Testis (tissue), 3 donors: ENCODE measurements around the gene BSG. TPM values are rescaled to one million over a fixed set of nuclear protein-coding genes. Genes with fewer than 3 reads are reported as not detected.

Source experiments
- DNase-seq: peaks from one replicate; pipeline ENCODE4 v3.0.0-alpha.2; 2019
- H3K27ac ChIP-seq, 2 donors: fragments of 200-600 bp; sonication (generic); one replicate each; pipeline ENCODE4 v1.5.1; 2019
- H3K27me3 ChIP-seq: fragments of 200-600 bp; sonication (generic); one replicate; pipeline ENCODE4 v1.5.1; 2019
- H3K36me3 ChIP-seq: fragments of 200-600 bp; sonication (generic); one replicate; pipeline ENCODE4 v1.5.1; 2017; ENCODE audit warnings: low read depth; ENCODE audit errors: missing control alignments
- H3K4me1 ChIP-seq: fragments of 200-600 bp; sonication (generic); one replicate; pipeline ENCODE4 v1.5.1; 2019
- H3K4me3 ChIP-seq, 2 donors: fragments of 200-600 bp; sonication (generic); one replicate each; pipeline ENCODE4 v1.5.1; 2017 to 2019
- H3K9me3 ChIP-seq: fragments of 200-600 bp; sonication (generic); one replicate; pipeline ENCODE4 v1.5.1; 2017
- CTCF ChIP-seq, 3 experiments: fragments of 450-650 bp in 2 of 3; fragments of 200-600 bp in 1 of 3; sonication (generic) in 1 of 3; IDR thresholded peaks; one replicate each; pipeline ENCODE4 v1.5.1; 2016 to 2019; ENCODE audit warnings: antibody characterized with exemption in 3 of 3, mild to moderate bottlenecking in 2 of 3, moderate library complexity in 1 of 3
- POLR2A ChIP-seq: fragments of 450-650 bp; IDR thresholded peaks from one replicate; pipeline ENCODE4 v1.6.1; 2017; ENCODE audit warnings: antibody characterized with exemption, mild to moderate bottlenecking, moderate library complexity
- WGBS, 2 donors: methylation state at CpG; one replicate each; pipeline ENCODE4 v1.1.5; 2018; 5-methylcytosine and 5-hydroxymethylcytosine counted together
- intact Hi-C: fragments of 100-400 bp; cut with DNase I; formaldehyde crosslinking; loops from one replicate; pipeline ENCODE4 v1.15.1; 2023; ENCODE audit warnings: low total_unique reads
- polyA plus RNA-seq: library from polyadenylated mRNA; stranded (reverse); fragments of 350-450 nt; fragmentation: Illumina TruSeq; extraction: RNeasy Lipid Tissue Mini Kit (QIAGEN cat#74804); gene quantifications from one replicate; pipeline ENCODE4 v1.2.3, GENCODE V29; 2014; ENCODE audit warnings: low read depth, low replicate concordance; ENCODE audit not compliant: insufficient read depth
- total RNA-seq, 2 donors: library from RNA; depleted of rRNA; stranded (reverse); fragments of >200 nt; gene quantifications; one replicate each; pipeline ENCODE4 v1.2.3, GENCODE V29; 2016

The BSG gene
- total and polyA plus RNA-seq, 3 donors from 2014 or later: 870 to 1,458 (median 1,391) TPM

- Histone ChIP-seq H3K4me3 (no peak overlapping the region), H3K27me3 (no peaks in the 10 kb centered on the region), H3K4me1 (peaks cover 17% of the 10 kb centered on the region), H3K36me3 (no peaks in the 10 kb centered on the region), H3K9me3 (no peaks in the 10 kb centered on the region), H3K27ac (no peak overlapping the region)
- 72 to 78% methylated on average over 33 of the region's 33 CpGs for WGBS, 2 donors
- no peak for DNase-seq
- TF ChIP-seq CTCF (IDR thresholded peaks at IDR 0.05): no peak
- TF ChIP-seq POLR2A: no peak
- intact Hi-C loops: no loop called here
These were observed 40.5 kb downstream of the BSG start for GRCh38 chr19:612941-613340.

GRCh38 chr19:613732-614567 is 41.6 kb downstream of the BSG start:
- no peaks in the 10 kb centered on the region for H3K27me3 ChIP-seq
- 73 to 75% methylated on average over 7 to 49 of the region's 54 CpGs for WGBS, 2 donors
- H3K9me3 ChIP-seq: no peaks in the 10 kb centered on the region
- TF ChIP-seq CTCF (IDR thresholded peaks at IDR 0.05): no peak
- TF ChIP-seq POLR2A: no peak
- DNase-seq: no peak
- H3K36me3 ChIP-seq: no peaks in the 10 kb centered on the region
- peaks cover 17% of the 10 kb centered on the region for H3K4me1 ChIP-seq
- H3K27ac ChIP-seq: no peak overlapping the region
- intact Hi-C loops: no loop called here
- no peak overlapping the region for H3K4me3 ChIP-seq

GRCh38 chr19:615619-616018 is 43.2 kb downstream of the BSG start:
- no peak for DNase-seq
- H3K4me3 ChIP-seq: no peak overlapping the region
- no peaks in the 10 kb centered on the region for H3K9me3 ChIP-seq
- H3K27me3 ChIP-seq: no peaks in the 10 kb centered on the region
- no peak overlapping the region for H3K27ac ChIP-seq
- intact Hi-C loops: no loop called here
- H3K4me1 ChIP-seq: peaks cover 7% of the 10 kb centered on the region
- no peaks in the 10 kb centered on the region for H3K36me3 ChIP-seq
- WGBS, 2 donors: 39 to 73% methylated on average over 12 to 16 of the region's 33 CpGs
- no peak for TF ChIP-seq CTCF (IDR thresholded peaks at IDR 0.05)
- no peak for TF ChIP-seq POLR2A

GRCh38 chr19:616062-616700 is 43.8 kb downstream of the BSG start:
- Histone ChIP-seq H3K36me3 (no peaks in the 10 kb centered on the region), H3K27ac (no peak overlapping the region), H3K4me1 (peaks cover 1% of the 10 kb centered on the region), H3K27me3 (no peaks in the 10 kb centered on the region), H3K4me3 (no peak overlapping the region), H3K9me3 (no peaks in the 10 kb centered on the region)
- TF ChIP-seq CTCF (IDR thresholded peaks at IDR 0.05): no peak
- no peak for TF ChIP-seq POLR2A
- no peak for DNase-seq
- whole genome bisulfite sequencing, 2 donors: 4 to 47% methylated on average over 5 to 68 of the region's 97 CpGs
- intact Hi-C loops: no loop called here
